ENCODE results near the gene NT5DC3. TPM values are rescaled to one million over a fixed set of nuclear protein-coding genes. Genes with fewer than 3 reads are reported as not detected.

The NT5DC3 gene
- total RNA-seq, 1 donor from 2014 or later = 13.2 TPM

- intact Hi-C loops (cut with micrococcal nuclease) = no loop called here
- H3K36me3 Mint-ChIP-seq (ENCODE audit: low read depth) = no peaks in the 10 kb centered on the region
- DNase-seq (ENCODE audit: low spot score) = no peak
- H3K4me3 Mint-ChIP-seq = no peak overlapping the region
- H3K27me3 Mint-ChIP-seq (ENCODE audit: insufficient read depth) = peaks cover 11% of the 10 kb centered on the region
- peaks cover 7% of the 10 kb centered on the region for H3K4me1 Mint-ChIP-seq (ENCODE audit: low read depth)
- no peak overlapping the region for H3K27ac Mint-ChIP-seq
- no peaks in the 10 kb centered on the region for H3K9me3 Mint-ChIP-seq
Measured at GRCh38 chr12:103851127-103851526, 10.1 kb upstream of the NT5DC3 start.

DNA sequence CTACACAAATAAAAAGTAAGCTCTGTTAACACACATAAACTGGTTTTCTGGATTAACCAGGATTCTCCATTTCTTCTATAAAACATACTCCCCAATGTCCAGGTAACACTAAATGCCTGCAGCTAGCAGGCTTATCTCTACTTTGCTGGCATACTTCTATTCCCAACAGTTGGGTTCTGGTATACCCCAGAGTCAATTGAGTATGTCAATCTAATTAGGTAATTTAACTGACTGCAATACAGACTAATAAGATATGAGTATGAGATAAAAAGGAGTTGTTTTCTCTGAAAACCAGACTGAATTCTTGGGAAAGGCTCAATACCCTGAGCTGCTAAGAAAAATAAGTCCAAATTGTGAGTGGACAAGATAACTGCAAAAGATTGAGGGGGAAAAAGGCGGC is 9.4 kb upstream of the NT5DC3 start:
- no peaks in the 10 kb centered on the region for H3K9me3 Mint-ChIP-seq
- no peak overlapping the region for H3K27ac Mint-ChIP-seq
- no peak overlapping the region for H3K4me3 Mint-ChIP-seq
- no peak for DNase-seq (ENCODE audit: low spot score)
- H3K27me3 Mint-ChIP-seq (ENCODE audit: insufficient read depth) = peaks cover 9% of the 10 kb centered on the region
- peaks cover 7% of the 10 kb centered on the region for H3K4me1 Mint-ChIP-seq (ENCODE audit: low read depth)
- no peaks in the 10 kb centered on the region for H3K36me3 Mint-ChIP-seq (ENCODE audit: low read depth)
- intact Hi-C loops (cut with micrococcal nuclease) = no loop called here

DNA sequence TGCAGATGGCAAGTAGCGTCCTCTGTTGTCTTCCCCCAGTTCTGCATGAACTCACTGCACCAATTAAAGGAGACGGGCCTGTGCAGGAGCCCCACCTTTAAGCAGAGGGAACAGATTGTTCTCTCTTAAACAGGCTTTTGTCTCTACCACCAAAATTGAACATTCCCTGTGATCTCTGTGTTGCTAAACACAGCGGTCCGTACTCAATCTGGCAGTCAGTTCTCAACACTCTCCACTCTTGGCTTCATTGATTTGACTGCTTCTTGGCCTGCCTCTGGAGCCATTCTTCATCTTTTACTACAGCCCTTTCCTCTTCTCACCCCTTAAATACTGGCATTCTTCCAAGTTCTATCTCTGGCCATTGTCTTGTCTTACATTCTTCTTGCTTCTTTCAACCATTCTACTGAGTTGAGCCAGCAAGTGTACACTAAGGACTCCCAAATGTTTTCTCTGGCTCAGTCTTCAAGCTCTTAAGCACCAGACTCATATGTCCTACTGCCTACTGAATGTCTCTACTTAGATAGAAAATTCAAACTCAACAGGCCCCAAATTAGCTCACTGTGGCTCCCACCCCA is 8.0 kb upstream of the NT5DC3 start:
- Mint-ChIP-seq H3K4me1 (ENCODE audit: low read depth) (peaks cover 7% of the 10 kb centered on the region), H3K36me3 (ENCODE audit: low read depth) (no peaks in the 10 kb centered on the region), H3K27ac (no peak overlapping the region), H3K27me3 (ENCODE audit: insufficient read depth) (peaks cover 10% of the 10 kb centered on the region), H3K9me3 (no peaks in the 10 kb centered on the region), H3K4me3 (no peak overlapping the region)
- intact Hi-C loops (cut with micrococcal nuclease) = loop anchor here (10.0 kb wide), 1 partner anchor 574 kb away; no protein-coding TSS in a partner anchor
- DNase-seq (ENCODE audit: low spot score) = no peak

DNA sequence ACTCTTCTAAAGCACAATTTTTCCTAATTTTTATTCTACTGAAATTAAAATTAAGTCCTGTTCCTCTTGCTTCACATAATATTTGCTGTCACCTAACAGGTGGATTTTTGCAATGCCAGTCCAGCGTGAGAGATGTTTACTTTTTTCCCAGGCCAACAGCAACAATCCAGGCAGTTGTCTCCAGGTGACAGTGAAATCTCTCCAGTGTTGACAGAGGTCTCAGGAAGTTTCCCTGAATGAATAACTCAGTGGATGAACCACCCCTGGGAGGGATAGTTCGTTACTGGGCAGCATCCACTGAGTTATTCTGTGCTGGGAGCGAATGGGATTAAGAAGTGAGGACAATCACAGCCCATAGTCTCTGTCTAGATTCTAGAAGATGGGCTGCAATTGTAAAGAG is 7.1 kb upstream of the NT5DC3 start:
- H3K9me3 Mint-ChIP-seq = no peaks in the 10 kb centered on the region
- no peaks in the 10 kb centered on the region for H3K36me3 Mint-ChIP-seq (ENCODE audit: low read depth)
- DNase-seq (ENCODE audit: low spot score) = no peak
- H3K4me1 Mint-ChIP-seq (ENCODE audit: low read depth) = peaks cover 7% of the 10 kb centered on the region
- peaks cover 10% of the 10 kb centered on the region for H3K27me3 Mint-ChIP-seq (ENCODE audit: insufficient read depth)
- H3K4me3 Mint-ChIP-seq = no peak overlapping the region
- intact Hi-C loops (cut with micrococcal nuclease) = loop anchor here (10.0 kb wide), 1 partner anchor 573 kb away; no protein-coding TSS in a partner anchor
- H3K27ac Mint-ChIP-seq = no peak overlapping the region

DNA sequence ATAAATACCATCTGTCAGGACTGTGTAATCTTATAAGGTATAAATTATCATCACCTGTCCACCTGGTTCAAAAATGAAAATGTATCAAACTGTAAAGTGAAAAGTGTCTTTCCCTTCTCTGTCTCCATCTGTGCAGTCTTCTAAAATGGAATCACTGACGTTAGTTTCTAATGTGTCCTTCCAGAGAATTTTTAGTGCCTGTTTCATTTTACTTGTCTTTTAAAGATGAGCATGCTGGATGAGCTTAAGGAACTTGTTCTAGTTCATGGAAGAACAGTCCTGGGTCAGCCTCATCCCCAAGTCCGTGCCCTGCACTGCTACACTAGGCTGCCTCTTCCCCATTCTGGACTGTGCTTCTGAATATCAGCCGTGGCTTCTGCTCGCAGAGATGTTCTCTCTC is 5.4 kb upstream of the NT5DC3 start:
- H3K27me3 Mint-ChIP-seq (ENCODE audit: insufficient read depth) = peaks cover 17% of the 10 kb centered on the region
- no peaks in the 10 kb centered on the region for H3K9me3 Mint-ChIP-seq
- intact Hi-C loops (cut with micrococcal nuclease) = loop anchor here (10.0 kb wide), 1 partner anchor 572 kb away; no protein-coding TSS in a partner anchor
- H3K27ac Mint-ChIP-seq = no peak overlapping the region
- H3K4me1 Mint-ChIP-seq (ENCODE audit: low read depth) = peaks cover 14% of the 10 kb centered on the region
- no peak for DNase-seq (ENCODE audit: low spot score)
- no peaks in the 10 kb centered on the region for H3K36me3 Mint-ChIP-seq (ENCODE audit: low read depth)
- H3K4me3 Mint-ChIP-seq = no peak overlapping the region

DNA sequence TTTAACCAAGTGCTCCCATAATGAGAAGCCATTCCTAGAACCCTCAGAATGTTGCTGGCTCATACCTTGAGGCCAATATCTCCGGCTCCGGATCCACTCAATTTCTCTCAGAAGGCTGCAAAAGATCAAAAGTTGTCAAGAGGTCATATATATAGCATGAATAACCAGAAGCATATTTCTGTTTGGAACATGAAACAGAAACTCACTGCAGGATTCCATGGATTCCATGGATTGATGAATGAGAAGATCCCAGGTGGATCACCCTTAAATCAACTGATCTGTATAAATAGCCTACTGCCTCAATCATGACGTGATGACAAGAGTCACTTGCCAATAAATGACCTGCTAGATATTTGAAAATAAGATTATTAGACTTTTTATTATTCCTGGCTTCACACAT is 3.3 kb upstream of the NT5DC3 start:
- H3K4me3 Mint-ChIP-seq = no peak overlapping the region
- intact Hi-C loops (cut with micrococcal nuclease) = loop anchor here (10.0 kb wide), 1 partner anchor 570 kb away; no protein-coding TSS in a partner anchor
- peaks cover 18% of the 10 kb centered on the region for H3K4me1 Mint-ChIP-seq (ENCODE audit: low read depth)
- peaks cover 24% of the 10 kb centered on the region for H3K27me3 Mint-ChIP-seq (ENCODE audit: insufficient read depth)
- H3K9me3 Mint-ChIP-seq = no peaks in the 10 kb centered on the region
- DNase-seq (ENCODE audit: low spot score) = no peak
- H3K36me3 Mint-ChIP-seq (ENCODE audit: low read depth) = no peaks in the 10 kb centered on the region
- H3K27ac Mint-ChIP-seq = no peak overlapping the region

GRCh38 chr12:103841690-103842584 is 903 bp upstream of the NT5DC3 start:
- peak overlapping the region; percentile 70 for H3K27ac Mint-ChIP-seq
- peak; percentile 16 for DNase-seq (ENCODE audit: low spot score)
- no peaks in the 10 kb centered on the region for H3K9me3 Mint-ChIP-seq
- intact Hi-C loops (cut with micrococcal nuclease) = loop anchor here (1.0 to 10.0 kb wide), 8 partner anchors 39 to 1265 kb away; partner anchors contain the start of genes HCFC2, NFYB and WASHC4
- H3K36me3 Mint-ChIP-seq (ENCODE audit: low read depth) = peaks cover 2% of the 10 kb centered on the region
- peaks cover 24% of the 10 kb centered on the region for H3K4me1 Mint-ChIP-seq (ENCODE audit: low read depth)
- peaks cover 26% of the 10 kb centered on the region for H3K27me3 Mint-ChIP-seq (ENCODE audit: insufficient read depth)
- H3K4me3 Mint-ChIP-seq = peak overlapping the region; percentile 80

DNA sequence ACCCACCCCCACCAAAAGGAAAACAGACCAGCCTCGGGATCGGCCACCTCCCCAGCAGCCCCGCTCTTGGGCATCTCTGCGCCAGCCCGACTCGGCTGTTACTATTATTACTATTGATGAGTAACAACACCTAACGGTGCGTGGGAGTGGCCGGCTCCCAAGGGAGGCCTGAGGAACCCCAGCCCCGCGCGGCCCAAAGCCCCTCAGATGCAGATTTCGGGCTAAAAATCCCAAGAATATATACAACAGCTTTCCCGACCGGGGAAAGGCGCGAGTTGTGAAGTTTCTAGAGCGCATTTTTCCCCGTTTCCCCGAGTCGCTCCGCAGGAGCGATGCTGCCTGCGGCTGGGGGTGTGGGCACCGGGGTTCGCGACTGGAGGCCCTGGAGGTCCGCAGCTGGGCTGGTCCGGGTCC is 565 bp downstream of the NT5DC3 start:
- no peak for DNase-seq (ENCODE audit: low spot score)
- Mint-ChIP-seq H3K36me3 (ENCODE audit: low read depth) (peaks cover 3% of the 10 kb centered on the region), H3K27me3 (ENCODE audit: insufficient read depth) (peaks cover 24% of the 10 kb centered on the region), H3K9me3 (no peaks in the 10 kb centered on the region), H3K4me1 (ENCODE audit: low read depth) (peaks cover 24% of the 10 kb centered on the region), H3K4me3 (peak overlapping the region; percentile 90), H3K27ac (peak overlapping the region; percentile 83)
- intact Hi-C loops (cut with micrococcal nuclease) = loop anchor here (2.0 to 10.0 kb wide), 4 partner anchors 40 to 1266 kb away; partner anchors contain the start of gene WASHC4

- Mint-ChIP-seq H3K4me3 (peak overlapping the region; percentile 90), H3K4me1 (ENCODE audit: low read depth) (peaks cover 24% of the 10 kb centered on the region), H3K27ac (peak overlapping the region; percentile 59), H3K9me3 (no peaks in the 10 kb centered on the region), H3K36me3 (ENCODE audit: low read depth) (peaks cover 3% of the 10 kb centered on the region), H3K27me3 (ENCODE audit: insufficient read depth) (peaks cover 22% of the 10 kb centered on the region)
- intact Hi-C loops (cut with micrococcal nuclease) = loop anchor here (2.0 to 10.0 kb wide), 4 partner anchors 41 to 1267 kb away; partner anchors contain the start of gene WASHC4
- no peak for DNase-seq (ENCODE audit: low spot score)
Measured at GRCh38 chr12:103839609-103840461, 1.2 kb downstream of the NT5DC3 start.

DNA sequence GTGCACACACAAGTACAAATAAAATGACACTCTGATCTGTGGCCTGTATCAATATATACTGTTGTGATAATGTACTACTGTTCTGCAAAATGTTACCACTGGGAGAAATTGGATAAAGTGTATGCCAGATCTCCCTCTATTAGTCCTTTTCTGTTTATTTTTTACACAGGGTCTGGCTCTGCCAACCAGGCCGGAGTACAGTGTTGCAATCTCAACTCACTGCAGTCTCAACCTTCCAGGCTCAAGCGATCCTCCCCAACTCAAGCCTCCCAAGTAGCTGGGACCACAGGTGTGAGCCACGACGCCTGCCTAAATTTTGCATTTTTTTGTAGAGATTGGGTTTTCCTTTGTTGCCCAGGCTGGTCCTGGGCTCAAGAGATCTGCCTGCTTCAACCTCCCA is 1.9 kb downstream of the NT5DC3 start:
- intact Hi-C loops (cut with micrococcal nuclease) = no loop called here
- Mint-ChIP-seq H3K36me3 (ENCODE audit: low read depth) (peaks cover 3% of the 10 kb centered on the region), H3K4me1 (ENCODE audit: low read depth) (peaks cover 24% of the 10 kb centered on the region), H3K27ac (no peak overlapping the region), H3K9me3 (no peaks in the 10 kb centered on the region), H3K4me3 (peak overlapping the region; percentile 48), H3K27me3 (ENCODE audit: insufficient read depth) (peaks cover 20% of the 10 kb centered on the region)
- DNase-seq (ENCODE audit: low spot score) = no peak

- peak overlapping the region; percentile 48 for H3K4me3 Mint-ChIP-seq
Measured at GRCh38 chr12:103838254-103838914, 2.6 kb downstream of the NT5DC3 start.

GRCh38 chr12:103836345-103836744 is 4.7 kb downstream of the NT5DC3 start:
- DNase-seq (ENCODE audit: low spot score) = no peak
- Mint-ChIP-seq H3K9me3 (peaks cover under 1% of the 10 kb centered on the region), H3K4me1 (ENCODE audit: low read depth) (peaks cover 16% of the 10 kb centered on the region), H3K27me3 (ENCODE audit: insufficient read depth) (peaks cover 8% of the 10 kb centered on the region), H3K36me3 (ENCODE audit: low read depth) (peaks cover 8% of the 10 kb centered on the region), H3K27ac (no peak overlapping the region), H3K4me3 (no peak overlapping the region)
- intact Hi-C loops (cut with micrococcal nuclease) = no loop called here

More at GRCh38 chr12:103838254-103838914, 2.6 kb downstream of the NT5DC3 start:
- no peaks in the 10 kb centered on the region for H3K9me3 Mint-ChIP-seq
- H3K4me1 Mint-ChIP-seq (ENCODE audit: low read depth) = peaks cover 24% of the 10 kb centered on the region
- peaks cover 16% of the 10 kb centered on the region for H3K27me3 Mint-ChIP-seq (ENCODE audit: insufficient read depth)
- intact Hi-C loops (cut with micrococcal nuclease) = no loop called here
- H3K36me3 Mint-ChIP-seq (ENCODE audit: low read depth) = peaks cover 3% of the 10 kb centered on the region
- no peak for DNase-seq (ENCODE audit: low spot score)
- no peak overlapping the region for H3K27ac Mint-ChIP-seq

Data from activated T-helper 1 cell treated with anti-CD3 and anti-CD28 coated beads, Interleukin-12 subunit alpha, Interleukin-12 subunit beta, Interleukin-2, Interleukin-4 antibody, amounts not matched to agents 30 ng/mL and 10 ng/mL and 1 ng/mL, durations not matched to agents 14 hours and 24 hours and 36 hours (primary cell).